Breast epithelium (tissue), 4 donors: ENCODE measurements around the gene RAPH1. TPM values are rescaled to one million over a fixed set of nuclear protein-coding genes. Genes with fewer than 3 reads are reported as not detected.
"Not testable (repeated sequence)": the region's sequence is repeated elsewhere in the genome, so short reads cannot be mapped to it uniquely, and the experiment has no call there.

ENCODE experiments used
- DNase-seq, 2 donors: peaks; one replicate each; pipeline ENCODE4 v3.0.0-alpha.2; 2019; ENCODE audit warnings: low spot score in 2 of 2
- H3K27ac ChIP-seq, 2 donors: fragments of 200-600 bp; sonication (generic) in 1 of 2; one replicate each; pipeline ENCODE4 v1.5.1; 2016 to 2019; ENCODE audit warnings: mild to moderate bottlenecking in 1 of 2
- H3K27me3 ChIP-seq, 2 donors: fragments of 200-600 bp; sonication (generic) in 1 of 2; one replicate each; pipeline versions ENCODE4 v1.5.1 to v1.6.0; 2017 to 2019; ENCODE audit warnings: control low read depth in 1 of 2, mild to moderate bottlenecking in 1 of 2
- H3K36me3 ChIP-seq: fragments of 200-600 bp; one replicate; pipeline ENCODE4 v1.5.1; 2019
- H3K4me1 ChIP-seq, 2 donors: fragments of 200-600 bp; sonication (generic); one replicate each; pipeline ENCODE4 v1.5.1; 2016 to 2019; ENCODE audit warnings: control low read depth in 1 of 2
- H3K4me3 ChIP-seq, 3 donors: fragments of 200-600 bp; sonication (generic); 1 replicate in 2 of 3; 2 replicates in 1 of 3; pipeline ENCODE4 v1.5.1; 2016 to 2019; ENCODE audit warnings: mild to moderate bottlenecking in 3 of 3, moderate library complexity in 2 of 3
- H3K9me3 ChIP-seq, 2 donors: fragments of 200-600 bp; sonication (generic) in 1 of 2; one replicate each; pipeline ENCODE4 v1.5.1; 2016 to 2019; ENCODE audit warnings: control low read depth in 1 of 2
- CTCF ChIP-seq, 3 donors: fragments of 450-650 bp; IDR thresholded peaks; one replicate each; pipeline ENCODE4 v1.5.1; 2016 to 2017; ENCODE audit warnings: antibody characterized with exemption in 3 of 3, mild to moderate bottlenecking in 3 of 3, moderate library complexity in 3 of 3
- POLR2A ChIP-seq: fragments of 450-650 bp; IDR thresholded peaks from one replicate; pipeline ENCODE4 v1.6.1; 2016; ENCODE audit warnings: antibody characterized with exemption, mild to moderate bottlenecking, moderate library complexity
- POLR2AphosphoS5 ChIP-seq, 3 donors: sonication (generic); formaldehyde crosslinking; IDR thresholded peaks; one replicate each; pipeline ENCODE4 v1.6.1; 2017; ENCODE audit warnings: antibody characterized with exemption in 3 of 3
- intact Hi-C: fragments of 100-400 bp; cut with DNase I; formaldehyde crosslinking; loops from one replicate; pipeline ENCODE4 v1.15.1; 2023; ENCODE audit warnings: low total_unique reads
- total RNA-seq, 3 donors: library from RNA; depleted of rRNA; stranded (reverse); fragments of >200 nt; gene quantifications; one replicate each; pipeline ENCODE4 v1.1.0, GENCODE V29; 2016

RAPH1 gene
- total RNA-seq, 3 donors from 2014 or later = 33.0 to 66.9 (median 62.3) TPM

GRCh38 chr2:203548887-203549286 lies 13.8 kb upstream of the RAPH1 start:
- DNase-seq = no peak
- no peak for TF ChIP-seq POLR2A
- TF ChIP-seq CTCF (IDR thresholded peaks at IDR 0.05) = no peak
- TF ChIP-seq POLR2AphosphoS5 (IDR thresholded peaks at IDR 0.05) = no peak
- intact Hi-C loops = no loop called here

GRCh38 chr2:203547356-203547755 lies 12.3 kb upstream of the RAPH1 start:
- H3K9me3 ChIP-seq = no peaks in the 10 kb centered on the region
- no peaks in the 10 kb centered on the region for H3K36me3 ChIP-seq
- H3K27me3 ChIP-seq = no peaks in the 10 kb centered on the region
- H3K4me3 ChIP-seq = no peak overlapping the region
- DNase-seq = no peak
- TF ChIP-seq POLR2A = no peak
- no peak for TF ChIP-seq CTCF (IDR thresholded peaks at IDR 0.05)
- intact Hi-C loops = no loop called here
- H3K27ac ChIP-seq = no peak overlapping the region
- H3K4me1 ChIP-seq = no peaks in the 10 kb centered on the region

More at GRCh38 chr2:203548887-203549286, 13.8 kb upstream of the RAPH1 start:
- Histone ChIP-seq H3K27me3 (no peaks in the 10 kb centered on the region), H3K36me3 (no peaks in the 10 kb centered on the region), H3K4me1 (no peaks in the 10 kb centered on the region), H3K9me3 (no peaks in the 10 kb centered on the region), H3K4me3 (no peak overlapping the region), H3K27ac (no peak overlapping the region)

- TF ChIP-seq POLR2AphosphoS5 (IDR thresholded peaks at IDR 0.05) (no peak), POLR2A (no peak), CTCF (IDR thresholded peaks at IDR 0.05) (no peak)
- Histone ChIP-seq H3K27ac (no peak overlapping the region), H3K4me1 (no peaks in the 10 kb centered on the region), H3K4me3 (no peak overlapping the region), H3K27me3 (no peaks in the 10 kb centered on the region), H3K9me3 (no peaks in the 10 kb centered on the region), H3K36me3 (no peaks in the 10 kb centered on the region)
- intact Hi-C loops = no loop called here
- DNase-seq = no peak
Observed at GRCh38 chr2:203544402-203544801, 9.3 kb upstream of the RAPH1 start.

- intact Hi-C loops = no loop called here
- Histone ChIP-seq H3K4me3 (no peak overlapping the region), H3K4me1 (no peaks in the 10 kb centered on the region), H3K9me3 (no peaks in the 10 kb centered on the region), H3K27me3 (no peaks in the 10 kb centered on the region), H3K27ac (no peak overlapping the region), H3K36me3 (no peaks in the 10 kb centered on the region)
- no peak for DNase-seq
- TF ChIP-seq POLR2A = no peak
- no peak for TF ChIP-seq CTCF (IDR thresholded peaks at IDR 0.05)
- TF ChIP-seq POLR2AphosphoS5 (IDR thresholded peaks at IDR 0.05) = no peak
Observed at GRCh38 chr2:203543898-203544328, 8.8 kb upstream of the RAPH1 start.

GRCh38 chr2:203540598-203540997 lies 5.5 kb upstream of the RAPH1 start:
- H3K27me3 ChIP-seq, H3K27ac ChIP-seq, H3K4me3 ChIP-seq, H3K36me3 ChIP-seq, H3K4me1 ChIP-seq, intact Hi-C loops, H3K9me3 ChIP-seq, DNase-seq: not testable (repeated sequence)

- DNase-seq, intact Hi-C loops, H3K27ac ChIP-seq, H3K36me3 ChIP-seq, H3K4me1 ChIP-seq, H3K9me3 ChIP-seq, H3K4me3 ChIP-seq, H3K27me3 ChIP-seq: not testable (repeated sequence)
Observed at GRCh38 chr2:203538237-203538636, 3.1 kb upstream of the RAPH1 start.
